GM19025 (cell line): ENCODE results near the gene FGFBP3.

Source experiments
- ATAC-seq: cut with Tn5 transposase; IDR thresholded peaks from one replicate; pipeline ENCODE4 v1.9.1; 2021; ENCODE audit warnings: mild to moderate bottlenecking, low read depth, moderate library complexity; ENCODE audit not compliant: unreplicated experiment

Gene FGFBP3

DNA sequence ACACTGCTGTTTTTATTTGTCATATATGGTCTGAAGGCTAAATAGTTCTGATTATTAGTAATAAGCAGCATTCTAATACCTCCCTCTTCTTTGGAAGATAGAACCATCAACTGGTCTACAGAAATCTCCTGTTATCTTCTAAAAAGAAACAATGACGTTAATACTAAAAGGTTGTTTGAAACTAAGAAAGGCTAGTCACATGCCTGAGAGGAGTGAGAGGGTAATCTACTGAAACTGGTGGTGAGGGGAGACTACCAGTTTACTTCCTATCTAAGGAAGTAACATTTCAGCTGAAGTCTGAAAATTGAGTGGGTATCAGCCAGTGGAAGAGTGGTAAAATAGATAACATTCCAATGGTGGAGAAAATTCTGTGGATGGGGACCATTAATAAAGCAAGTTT, 48.4 kb downstream of the FGFBP3 start:
- no peak for ATAC-seq

DNA sequence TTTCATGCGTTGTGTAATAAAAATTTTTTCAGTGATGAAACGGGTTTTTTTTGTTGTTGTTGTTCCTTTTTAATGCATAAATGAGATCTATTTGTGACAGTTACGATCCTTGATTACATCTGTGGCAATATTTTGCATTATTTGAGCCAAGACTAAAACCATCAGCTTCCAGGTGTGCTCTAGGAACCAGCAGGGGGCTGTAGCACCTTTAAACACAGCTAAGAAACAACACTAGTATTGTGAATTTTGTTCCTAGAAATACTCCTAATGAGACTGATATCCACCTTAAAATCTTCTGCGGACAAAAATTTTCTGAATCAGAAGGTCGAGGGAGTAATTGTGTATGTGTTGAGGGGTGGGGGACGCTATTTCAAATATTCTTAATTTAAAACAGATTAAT, 52.6 kb downstream of the FGFBP3 start:
- ATAC-seq = no peak
